CD14-positive monocyte (primary cell): ENCODE results near the gene HADH. TPM values are rescaled to one million over a fixed set of nuclear protein-coding genes. Genes with fewer than 3 reads are reported as not detected.
"Not testable (repeated sequence)": the region's sequence is repeated elsewhere in the genome, so short reads cannot be mapped to it uniquely, and the experiment has no call there.

ENCODE experiments used
- DNase-seq, 3 donors: peaks; one replicate each; pipeline ENCODE4 v3.0.0-alpha.2; 2011 to 2022
- H2AFZ ChIP-seq: 2 replicates; pipeline ENCODE4 v1.6.0; 2012; ENCODE audit warnings: mild to moderate bottlenecking, low read depth, low read length, inconsistent platforms; ENCODE audit not compliant: insufficient read depth, poor library complexity, severe bottlenecking
- H3K27ac ChIP-seq, 2 donors: 1 replicate in 1 of 2; 2 replicates in 1 of 2; pipeline ENCODE4 v1.5.1; 2012 to 2013; ENCODE audit warnings: low read length in 2 of 2, control low read depth in 1 of 2, inconsistent platforms in 1 of 2, low read depth in 1 of 2, mild to moderate bottlenecking in 1 of 2
- H3K27me3 ChIP-seq, 2 donors: one replicate each; pipeline versions ENCODE4 v1.6.0 to v1.6.1; 2011 to 2013; ENCODE audit warnings: low read length in 2 of 2; ENCODE audit not compliant: control insufficient read depth in 2 of 2, insufficient read depth in 2 of 2
- H3K36me3 ChIP-seq, 2 donors: replicated peaks in 1 of 2; 1 replicate in 1 of 2; 2 replicates in 1 of 2; pipeline versions ENCODE4 v1.5.1 to v1.6.1; 2012 to 2013; ENCODE audit warnings: low read length in 2 of 2, control low read depth in 1 of 2, inconsistent platforms in 1 of 2, mild to moderate bottlenecking in 1 of 2; ENCODE audit not compliant: insufficient read depth in 2 of 2, control insufficient read depth in 1 of 2
- H3K4me1 ChIP-seq, 2 donors: 1 replicate in 1 of 2; 2 replicates in 1 of 2; pipeline versions ENCODE4 v1.5.1 to v1.6.1; 2012 to 2013; ENCODE audit warnings: low read length in 2 of 2, control low read depth in 1 of 2, inconsistent platforms in 1 of 2, mild to moderate bottlenecking in 1 of 2, moderate library complexity in 1 of 2; ENCODE audit not compliant: insufficient read depth in 2 of 2, control insufficient read depth in 1 of 2
- H3K4me2 ChIP-seq: replicated peaks from 2 replicates; pipeline ENCODE3; 2012; ENCODE audit warnings: low read length, moderate library complexity, mild to moderate bottlenecking; ENCODE audit not compliant: poor library complexity, severe bottlenecking; ENCODE audit errors: extremely low read depth
- H3K4me3 ChIP-seq, 3 experiments: fragments of 200-600 bp in 1 of 3; sonication (generic) in 1 of 3; replicated peaks in 1 of 3; 1 replicate in 2 of 3; 2 replicates in 1 of 3; pipeline ENCODE4 v1.5.1; 2011 to 2013; ENCODE audit warnings: low read length in 3 of 3, mild to moderate bottlenecking in 3 of 3, control low read depth in 2 of 3, low read depth in 2 of 3, inconsistent platforms in 1 of 3, moderate library complexity in 1 of 3
- H3K79me2 ChIP-seq: 2 replicates; pipeline ENCODE4 v1.6.0; 2012; ENCODE audit warnings: mild to moderate bottlenecking, control low read depth, inconsistent platforms, low read length, moderate library complexity; ENCODE audit not compliant: insufficient read depth
- H3K9ac ChIP-seq: 2 replicates; pipeline ENCODE4 v1.6.0; 2017; ENCODE audit warnings: low read length, mild to moderate bottlenecking; ENCODE audit not compliant: insufficient read depth, poor library complexity, severe bottlenecking
- H3K9me3 ChIP-seq, 2 donors: replicated peaks in 1 of 2; 1 replicate in 1 of 2; 2 replicates in 1 of 2; pipeline versions ENCODE4 v1.5.1 to v1.6.1; 2012 to 2013; ENCODE audit warnings: low read length in 2 of 2, control low read depth in 1 of 2; ENCODE audit not compliant: control insufficient read depth in 1 of 2, insufficient read depth in 1 of 2
- H4K20me1 ChIP-seq: 2 replicates; pipeline ENCODE4 v1.6.0; 2012; ENCODE audit warnings: mild to moderate bottlenecking, low read length, control low read depth, moderate library complexity; ENCODE audit not compliant: insufficient read depth
- H3K27ac Mint-ChIP-seq, 7 donors: one replicate each; pipeline ENCODE4 v1.8.0; 2020; ENCODE audit warnings: mild to moderate bottlenecking in 7 of 7, mixed read lengths in 7 of 7, moderate library complexity in 6 of 7, inconsistent platforms in 2 of 7
- H3K27me3 Mint-ChIP-seq, 3 donors: one replicate each; pipeline ENCODE4 v1.8.0; 2021 to 2022; ENCODE audit warnings: low read depth in 3 of 3, mild to moderate bottlenecking in 3 of 3, mixed read lengths in 3 of 3, moderate library complexity in 3 of 3, inconsistent platforms in 1 of 3
- H3K36me3 Mint-ChIP-seq, 2 donors: one replicate each; pipeline ENCODE4 v1.8.0; 2020; ENCODE audit warnings: mixed read lengths in 2 of 2, inconsistent platforms in 1 of 2, mild to moderate bottlenecking in 1 of 2
- H3K4me1 Mint-ChIP-seq: one replicate; pipeline ENCODE4 v1.8.0; 2020; ENCODE audit warnings: mild to moderate bottlenecking, mixed read lengths
- H3K4me3 Mint-ChIP-seq, 2 donors: one replicate each; pipeline ENCODE4 v1.8.0; 2020; ENCODE audit warnings: mild to moderate bottlenecking in 2 of 2, mixed read lengths in 2 of 2, moderate library complexity in 1 of 2
- H3K9me3 Mint-ChIP-seq, 7 donors: one replicate each; pipeline ENCODE4 v1.8.0; 2020 to 2022; ENCODE audit warnings: mixed read lengths in 7 of 7, mild to moderate bottlenecking in 6 of 7, moderate library complexity in 6 of 7, inconsistent platforms in 2 of 7
- WGBS: methylation state at CpG from one replicate; pipeline ENCODE4 v1.1.5; 2013; ENCODE audit warnings: missing lambda C conversion rate; ENCODE audit not compliant: insufficient coverage; 5-methylcytosine and 5-hydroxymethylcytosine counted together
- intact Hi-C, 2 donors: fragments of 100-400 bp; cut with micrococcal nuclease; formaldehyde crosslinking; loops; one replicate each; pipeline versions ENCODE4 v1.15.0 to v1.15.1; 2023
- polyA plus RNA-seq, 3 donors: library from polyadenylated mRNA; depleted of rRNA in 1 of 3; unstranded in 2 of 3; stranded (reverse) in 1 of 3; fragments of 300-500 nt in 2 of 3; fragments of >200 nt in 1 of 3; fragmentation: Illumina TruSeq in 2 of 3; gene quantifications; 1 replicate in 2 of 3; 2 replicates in 1 of 3; pipeline ENCODE4 v1.2.3, GENCODE V29; 2012 to 2021
- TF ChIP-seq, protein P1 (sequence below): fragments of 200-600 bp; IDR thresholded peaks from one replicate; pipeline ENCODE4 v1.8.0; 2022; ENCODE audit warnings: antibody characterized with exemption, mild to moderate bottlenecking

The HADH gene
- polyA plus RNA-seq, 3 donors = 8.4 to 19.4 (median 19.4) TPM

GRCh38 chr4:107956011-107956410 lies 33.7 kb upstream of the HADH start:
- WGBS = no CpG with 5 or more reads among the region's 1 CpG
- Histone ChIP-seq H3K9me3 (peaks cover 4 to 11% of the 10 kb centered on the region in 2 donors), H3K9ac (no peak overlapping the region), H4K20me1 (no peaks in the 10 kb centered on the region), H3K27me3 (no peaks in the 10 kb centered on the region), H2AFZ (no peak overlapping the region), H3K4me1 (no peaks in the 10 kb centered on the region), H3K36me3 (no peaks in the 10 kb centered on the region), H3K4me3 (no peak overlapping the region), H3K27ac (no peak overlapping the region), H3K79me2 (no peaks in the 10 kb centered on the region), H3K4me2 (no peak overlapping the region)
- Mint-ChIP-seq H3K4me3 (no peak overlapping the region), H3K4me1 (no peaks in the 10 kb centered on the region), H3K9me3 (peaks cover 17 to 41% (median 22%) of the 10 kb centered on the region in 7 donors), H3K27ac (no peak overlapping the region), H3K36me3 (no peaks in the 10 kb centered on the region), H3K27me3 (peaks cover 0 to 2% (median 1%) of the 10 kb centered on the region in 3 donors)
- intact Hi-C loops = no loop called here
- TF ChIP-seq, protein P1, sequence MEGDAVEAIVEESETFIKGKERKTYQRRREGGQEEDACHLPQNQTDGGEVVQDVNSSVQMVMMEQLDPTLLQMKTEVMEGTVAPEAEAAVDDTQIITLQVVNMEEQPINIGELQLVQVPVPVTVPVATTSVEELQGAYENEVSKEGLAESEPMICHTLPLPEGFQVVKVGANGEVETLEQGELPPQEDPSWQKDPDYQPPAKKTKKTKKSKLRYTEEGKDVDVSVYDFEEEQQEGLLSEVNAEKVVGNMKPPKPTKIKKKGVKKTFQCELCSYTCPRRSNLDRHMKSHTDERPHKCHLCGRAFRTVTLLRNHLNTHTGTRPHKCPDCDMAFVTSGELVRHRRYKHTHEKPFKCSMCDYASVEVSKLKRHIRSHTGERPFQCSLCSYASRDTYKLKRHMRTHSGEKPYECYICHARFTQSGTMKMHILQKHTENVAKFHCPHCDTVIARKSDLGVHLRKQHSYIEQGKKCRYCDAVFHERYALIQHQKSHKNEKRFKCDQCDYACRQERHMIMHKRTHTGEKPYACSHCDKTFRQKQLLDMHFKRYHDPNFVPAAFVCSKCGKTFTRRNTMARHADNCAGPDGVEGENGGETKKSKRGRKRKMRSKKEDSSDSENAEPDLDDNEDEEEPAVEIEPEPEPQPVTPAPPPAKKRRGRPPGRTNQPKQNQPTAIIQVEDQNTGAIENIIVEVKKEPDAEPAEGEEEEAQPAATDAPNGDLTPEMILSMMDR = no peak
- DNase-seq = no peak

GRCh38 chr4:107966903-107967302 lies 22.8 kb upstream of the HADH start:
- Mint-ChIP-seq H3K27ac (no peak overlapping the region), H3K4me1 (no peaks in the 10 kb centered on the region), H3K36me3 (no peaks in the 10 kb centered on the region), H3K9me3 (peaks cover under 1 to 9% (median 3%) of the 10 kb centered on the region in 7 donors), H3K27me3 (peaks cover 0 to 4% (median 2%) of the 10 kb centered on the region in 3 donors), H3K4me3 (no peak overlapping the region)
- Histone ChIP-seq H3K36me3 (no peaks in the 10 kb centered on the region), H3K9me3 (no peaks in the 10 kb centered on the region), H3K4me3 (no peak overlapping the region), H3K79me2 (no peaks in the 10 kb centered on the region), H3K4me2 (no peak overlapping the region), H3K4me1 (no peaks in the 10 kb centered on the region), H3K27me3 (no peaks in the 10 kb centered on the region), H3K27ac (no peak overlapping the region), H2AFZ (no peak overlapping the region), H3K9ac (no peak overlapping the region), H4K20me1 (no peaks in the 10 kb centered on the region)
- 90% methylated on average over 2 of the region's 4 CpGs for WGBS
- TF ChIP-seq, protein P1 = no peak
- DNase-seq = no peak
- intact Hi-C loops = no loop called here

GRCh38 chr4:107967519-107967918 lies 22.2 kb upstream of the HADH start:
- H2AFZ ChIP-seq, H4K20me1 ChIP-seq, H3K4me3 ChIP-seq, H3K9me3 ChIP-seq, H3K4me3 Mint-ChIP-seq, H3K36me3 ChIP-seq, H3K4me1 Mint-ChIP-seq, intact Hi-C loops, H3K4me1 ChIP-seq, H3K27me3 Mint-ChIP-seq, H3K36me3 Mint-ChIP-seq, H3K9me3 Mint-ChIP-seq, DNase-seq, H3K27ac Mint-ChIP-seq, H3K9ac ChIP-seq, H3K27me3 ChIP-seq, H3K79me2 ChIP-seq, H3K4me2 ChIP-seq, H3K27ac ChIP-seq: not testable (repeated sequence)
